Stimulated activated memory B cell treated with anti-CD40 and anti-IgM and Interleukin-4, amounts not matched to agents 10 μg/mL and 1 μg/mL and 100 μg/mL, for 72 hours (primary cell): ENCODE results near the gene PGAP6.
"Not testable (repeated sequence)": the region's sequence is repeated elsewhere in the genome, so short reads cannot be mapped to it uniquely, and the experiment has no call there.

Source experiments
- ATAC-seq: fragments of 150-1000 bp; cut with Tn5 transposase; 2 replicates; pipeline ENCODE4 v1.10.0; 2021
- H3K27ac Mint-ChIP-seq: one replicate; pipeline ENCODE4 v1.8.0; 2022; ENCODE audit warnings: mild to moderate bottlenecking, mixed read lengths
- H3K27me3 Mint-ChIP-seq: one replicate; pipeline ENCODE4 v1.8.0; 2022; ENCODE audit warnings: mixed read lengths
- H3K36me3 Mint-ChIP-seq: one replicate; pipeline ENCODE4 v1.8.0; 2022; ENCODE audit warnings: mixed read lengths
- H3K4me1 Mint-ChIP-seq: one replicate; pipeline ENCODE4 v1.8.0; 2022; ENCODE audit warnings: mixed read lengths
- H3K4me3 Mint-ChIP-seq: one replicate; pipeline ENCODE4 v1.8.0; 2022; ENCODE audit warnings: mild to moderate bottlenecking, moderate library complexity, mixed read lengths
- H3K9me3 Mint-ChIP-seq: one replicate; pipeline ENCODE4 v1.8.0; 2022; ENCODE audit warnings: mixed read lengths

PGAP6 gene

GRCh38 chr16:340370-341091, 41.2 kb downstream of the PGAP6 start:
- Mint-ChIP-seq H3K4me3 (no peak overlapping the region), H3K27ac (peak overlapping the region; percentile 46), H3K36me3 (peaks cover 42% of the 10 kb centered on the region), H3K4me1 (peaks cover 67% of the 10 kb centered on the region), H3K27me3 (no peaks in the 10 kb centered on the region), H3K9me3 (no peaks in the 10 kb centered on the region)
- ATAC-seq: no peak

GRCh38 chr16:339680-340079, 42.1 kb downstream of the PGAP6 start:
- Mint-ChIP-seq H3K9me3 (no peaks in the 10 kb centered on the region), H3K27me3 (no peaks in the 10 kb centered on the region), H3K4me3 (peak overlapping the region; percentile 11), H3K27ac (peak overlapping the region; percentile 46), H3K4me1 (peaks cover 67% of the 10 kb centered on the region), H3K36me3 (peaks cover 33% of the 10 kb centered on the region)
- no peak for ATAC-seq

GRCh38 chr16:337975-338575, 43.7 kb downstream of the PGAP6 start:
- Mint-ChIP-seq H3K36me3 (peaks cover 21% of the 10 kb centered on the region), H3K9me3 (no peaks in the 10 kb centered on the region), H3K27me3 (no peaks in the 10 kb centered on the region), H3K4me1 (peaks cover 77% of the 10 kb centered on the region), H3K27ac (no peak overlapping the region), H3K4me3 (no peak overlapping the region)
- ATAC-seq: no peak

- ATAC-seq: no peak
- Mint-ChIP-seq H3K9me3 (no peaks in the 10 kb centered on the region), H3K36me3 (peaks cover 15% of the 10 kb centered on the region), H3K27me3 (no peaks in the 10 kb centered on the region), H3K27ac (no peak overlapping the region), H3K4me3 (no peak overlapping the region), H3K4me1 (peaks cover 71% of the 10 kb centered on the region)
Observed at GRCh38 chr16:337437-337836, 44.3 kb downstream of the PGAP6 start.

- ATAC-seq: no peak
- Mint-ChIP-seq H3K4me1 (peaks cover 65% of the 10 kb centered on the region), H3K4me3 (no peak overlapping the region), H3K9me3 (no peaks in the 10 kb centered on the region), H3K27ac (no peak overlapping the region), H3K27me3 (no peaks in the 10 kb centered on the region), H3K36me3 (peaks cover 7% of the 10 kb centered on the region)
Observed at GRCh38 chr16:336269-336668, 45.5 kb downstream of the PGAP6 start.

GRCh38 chr16:334861-335632, 46.7 kb downstream of the PGAP6 start:
- H3K4me3 Mint-ChIP-seq, H3K27ac Mint-ChIP-seq, ATAC-seq, H3K9me3 Mint-ChIP-seq, H3K27me3 Mint-ChIP-seq: not testable (repeated sequence)
- H3K4me1 Mint-ChIP-seq: peaks cover 71% of the 10 kb centered on the region
- H3K36me3 Mint-ChIP-seq: peaks cover 12% of the 10 kb centered on the region

- peaks cover 66% of the 10 kb centered on the region for H3K4me1 Mint-ChIP-seq
- not testable (repeated sequence) for H3K27me3 Mint-ChIP-seq, H3K36me3 Mint-ChIP-seq, H3K9me3 Mint-ChIP-seq, ATAC-seq, H3K4me3 Mint-ChIP-seq, H3K27ac Mint-ChIP-seq
Observed at GRCh38 chr16:334164-334832, 47.5 kb downstream of the PGAP6 start.

GRCh38 chr16:333406-334094, 48.2 kb downstream of the PGAP6 start:
- no peak for ATAC-seq
- Mint-ChIP-seq H3K4me1 (peaks cover 62% of the 10 kb centered on the region), H3K27me3 (no peaks in the 10 kb centered on the region), H3K9me3 (no peaks in the 10 kb centered on the region), H3K36me3 (peaks cover 8% of the 10 kb centered on the region), H3K4me3 (no peak overlapping the region), H3K27ac (no peak overlapping the region)

GRCh38 chr16:331181-331814, 50.5 kb downstream of the PGAP6 start:
- peaks cover 52% of the 10 kb centered on the region for H3K4me1 Mint-ChIP-seq
- not testable (repeated sequence) for H3K9me3 Mint-ChIP-seq, H3K27me3 Mint-ChIP-seq, ATAC-seq, H3K27ac Mint-ChIP-seq, H3K4me3 Mint-ChIP-seq, H3K36me3 Mint-ChIP-seq

GRCh38 chr16:330741-331140, 51.0 kb downstream of the PGAP6 start:
- Mint-ChIP-seq H3K9me3 (no peaks in the 10 kb centered on the region), H3K27me3 (no peaks in the 10 kb centered on the region), H3K4me3 (no peak overlapping the region), H3K27ac (no peak overlapping the region), H3K36me3 (peaks cover 8% of the 10 kb centered on the region), H3K4me1 (peaks cover 50% of the 10 kb centered on the region)
- no peak for ATAC-seq

GRCh38 chr16:325375-326145, 56.2 kb downstream of the PGAP6 start:
- peak overlapping the region; percentile 60 for H3K27ac Mint-ChIP-seq
- H3K9me3 Mint-ChIP-seq: no peaks in the 10 kb centered on the region
- no peak for ATAC-seq
- H3K4me1 Mint-ChIP-seq: peaks cover 52% of the 10 kb centered on the region
- H3K27me3 Mint-ChIP-seq: no peaks in the 10 kb centered on the region
- H3K4me3 Mint-ChIP-seq: peak overlapping the region; percentile 63
- peaks cover 7% of the 10 kb centered on the region for H3K36me3 Mint-ChIP-seq

GRCh38 chr16:324451-325334, 57.1 kb downstream of the PGAP6 start:
- H3K9me3 Mint-ChIP-seq: no peaks in the 10 kb centered on the region
- peak overlapping the region; percentile 63 for H3K4me3 Mint-ChIP-seq
- H3K27me3 Mint-ChIP-seq: no peaks in the 10 kb centered on the region
- peaks cover 6% of the 10 kb centered on the region for H3K36me3 Mint-ChIP-seq
- peaks cover 51% of the 10 kb centered on the region for H3K4me1 Mint-ChIP-seq
- ATAC-seq: peak; percentile 66
- peak overlapping the region; percentile 60 for H3K27ac Mint-ChIP-seq

GRCh38 chr16:324201-324450, 57.7 kb downstream of the PGAP6 start:
- Mint-ChIP-seq H3K9me3 (no peaks in the 10 kb centered on the region), H3K27ac (peak overlapping the region; percentile 60), H3K4me3 (no peak overlapping the region), H3K4me1 (peaks cover 52% of the 10 kb centered on the region), H3K27me3 (no peaks in the 10 kb centered on the region), H3K36me3 (peaks cover 7% of the 10 kb centered on the region)
- no peak for ATAC-seq
